ENCODE measurements around the gene TEX14. TPM values are rescaled to one million over a fixed set of nuclear protein-coding genes. Genes with fewer than 3 reads are reported as not detected.
A peak's percentile ranks its signal among the peaks of the same experiment; 100 is the strongest.

TEX14 gene
- total and polyA plus RNA-seq, 12 donors, result 0.05 to 0.88 (median 0.14) TPM; not detected in 4

GRCh38 chr17:58535431-58535830 is 156.4 kb downstream of the TEX14 start:
- DNase-seq (no peak), ATAC-seq (no peak)
- H3K36me3 ChIP-seq, result no peaks in the 10 kb centered on the region
- intact Hi-C loops (cut with DNase I), result loop anchor here in 2 of 10 donors (5.0 kb wide), 2 partner anchors 37 to 97 kb away; no protein-coding TSS in a partner anchor
- H3K27me3 ChIP-seq, result peaks cover 0 to 19% (median 0%) of the 10 kb centered on the region in 7 donors
- WGBS, 2 donors, result 86 to 88% methylated on average over 2 of the region's 2 CpGs
- peaks cover 9 to 74% (median 52%) of the 10 kb centered on the region in 9 donors for H3K4me1 ChIP-seq
- H3K27ac ChIP-seq, result peak overlapping the region in 2 of 10 donors; percentile 22 to 54
- H3K9me3 ChIP-seq, result no peaks in the 10 kb centered on the region
- no peak overlapping the region for H3K4me3 ChIP-seq
- TF ChIP-seq CTCF (IDR thresholded peaks at IDR 0.05), result no peak

- ATAC-seq, result peak in 6 of 8 donors; percentile 20 to 91 (median 44)
- 71 to 84% methylated on average over 4 of the region's 4 CpGs for WGBS, 2 donors
- intact Hi-C loops (cut with DNase I), result loop anchor here in 2 of 10 donors (5.0 kb wide), 2 partner anchors 37 to 97 kb away; no protein-coding TSS in a partner anchor
- TF ChIP-seq CTCF (IDR thresholded peaks at IDR 0.05), result no peak
- peaks cover 9 to 71% (median 52%) of the 10 kb centered on the region in 9 donors for H3K4me1 ChIP-seq
- no peak for DNase-seq
- no peaks in the 10 kb centered on the region for H3K36me3 ChIP-seq
- H3K9me3 ChIP-seq, result no peaks in the 10 kb centered on the region
- no peak overlapping the region for H3K4me3 ChIP-seq
- peaks cover 0 to 19% (median 0%) of the 10 kb centered on the region in 7 donors for H3K27me3 ChIP-seq
- H3K27ac ChIP-seq, result peak overlapping the region in 3 of 10 donors; percentile 6 to 54 (median 22)
These were observed 156.9 kb downstream of the TEX14 start for GRCh38 chr17:58534901-58535421.

GRCh38 chr17:58534331-58534730 is 157.5 kb downstream of the TEX14 start:
- H3K36me3 ChIP-seq, result no peaks in the 10 kb centered on the region
- no peak overlapping the region for H3K4me3 ChIP-seq
- peaks cover 9 to 71% (median 47%) of the 10 kb centered on the region in 9 donors for H3K4me1 ChIP-seq
- peaks cover 0 to 19% (median 0%) of the 10 kb centered on the region in 7 donors for H3K27me3 ChIP-seq
- 49 to 77% methylated on average over 3 of the region's 3 CpGs for WGBS, 2 donors
- H3K9me3 ChIP-seq, result no peaks in the 10 kb centered on the region
- no peak for DNase-seq
- intact Hi-C loops (cut with DNase I), result no loop called here
- peak overlapping the region in 1 of 10 donors; percentile 6 for H3K27ac ChIP-seq
- TF ChIP-seq CTCF (IDR thresholded peaks at IDR 0.05), result peak in 1 of 9 donors; percentile 11
- no peak for ATAC-seq

GRCh38 chr17:58533616-58534188 is 158.1 kb downstream of the TEX14 start:
- H3K9me3 ChIP-seq, result no peaks in the 10 kb centered on the region
- 93 to 98% methylated on average over 5 of the region's 5 CpGs for WGBS, 2 donors
- intact Hi-C loops (cut with DNase I), result no loop called here
- no peaks in the 10 kb centered on the region for H3K36me3 ChIP-seq
- H3K27ac ChIP-seq, result no peak overlapping the region
- ATAC-seq (no peak), DNase-seq (no peak)
- H3K4me1 ChIP-seq, result peaks cover 9 to 71% (median 47%) of the 10 kb centered on the region in 9 donors
- peaks cover 0 to 19% (median 0%) of the 10 kb centered on the region in 7 donors for H3K27me3 ChIP-seq
- TF ChIP-seq CTCF (IDR thresholded peaks at IDR 0.05), result no peak
- no peak overlapping the region for H3K4me3 ChIP-seq
